IMR-90 (cell line): ENCODE measurements around the gene KNTC1. TPM values are rescaled to one million over a fixed set of nuclear protein-coding genes. Genes with fewer than 3 reads are reported as not detected.

Source experiments
- ATAC-seq: fragments of 200-7000 bp; cut with Tn5 transposase; 2 replicates; pipeline ENCODE4 v1.9.1; 2020; ENCODE audit warnings: low read depth, mild to moderate bottlenecking, moderate library complexity
- BruUV-seq: library from RNA; stranded (reverse); fragments of 400-500 nt; replicated peaks from 2 replicates; lab custom pipeline; 2021; lab: Mats Ljungman, UMichigan
- CTCF ChIA-PET: fragments of 300-600 bp; formaldehyde crosslinking; extraction: SDS; loops from one replicate; lab custom pipeline; 2021; ENCODE audit warnings: antibody characterized with exemption; lab: Yijun Ruan, JAX
- POLR2A ChIA-PET: fragments of 300-600 bp; sonication (Branson Sonifier 250); formaldehyde crosslinking; loops from one replicate; lab custom pipeline; 2022; ENCODE audit warnings: antibody characterized with exemption; ENCODE audit not compliant: unreplicated experiment; lab: Charles Lee
- DNase-seq: peaks from one replicate; pipeline ENCODE4 v3.0.0; 2013
- H2AFZ ChIP-seq: replicated peaks from 2 replicates; pipeline ENCODE3; 2013; ENCODE audit warnings: low read length, mild to moderate bottlenecking; ENCODE audit not compliant: poor library complexity
- H2AK5ac ChIP-seq: 2 replicates; pipeline ENCODE4 v1.6.1; 2013; ENCODE audit warnings: low read depth, low read length, inconsistent platforms
- H2AK9ac ChIP-seq: replicated peaks from 2 replicates; pipeline ENCODE3; 2013; ENCODE audit warnings: mild to moderate bottlenecking, low read depth, low read length, moderate library complexity; ENCODE audit not compliant: poor library complexity
- H2BK120ac ChIP-seq: 2 replicates; pipeline ENCODE4 v1.6.1; 2013; ENCODE audit warnings: low read depth, low read length, inconsistent platforms
- H2BK15ac ChIP-seq: 3 replicates; pipeline ENCODE4 v1.6.1; 2013; ENCODE audit warnings: low read depth, low read length, inconsistent platforms
- H2BK20ac ChIP-seq: 2 replicates; pipeline ENCODE4 v1.6.1; 2013; ENCODE audit warnings: low read depth, mild to moderate bottlenecking, inconsistent platforms, low read length, moderate library complexity
- H2BK5ac ChIP-seq: 2 replicates; pipeline ENCODE4 v1.6.1; 2013; ENCODE audit warnings: mild to moderate bottlenecking, low read depth, low read length, inconsistent platforms; ENCODE audit not compliant: poor library complexity, severe bottlenecking
- H3K14ac ChIP-seq: replicated peaks from 2 replicates; pipeline ENCODE4 v1.6.1; 2013; ENCODE audit warnings: low read depth, low read length, inconsistent platforms
- H3K18ac ChIP-seq: 2 replicates; pipeline ENCODE4 v1.6.1; 2013; ENCODE audit warnings: low read depth, low read length, control low read depth
- H3K23ac ChIP-seq: 2 replicates; pipeline ENCODE4 v1.6.1; 2013; ENCODE audit warnings: low read depth, low read length, inconsistent platforms
- H3K27ac ChIP-seq: 2 replicates; pipeline ENCODE4 v1.5.1; 2013; ENCODE audit warnings: mild to moderate bottlenecking, control low read depth, low read length; ENCODE audit not compliant: insufficient read depth
- H3K27me3 ChIP-seq: 2 replicates; pipeline ENCODE4 v1.6.1; 2013; ENCODE audit warnings: low read length; ENCODE audit not compliant: control insufficient read depth, insufficient read depth
- H3K36me3 ChIP-seq: 2 replicates; pipeline ENCODE4 v1.6.1; 2013; ENCODE audit warnings: low read length, mixed read lengths; ENCODE audit not compliant: control insufficient read depth, insufficient read depth
- H3K4ac ChIP-seq: 2 replicates; pipeline ENCODE4 v1.6.1; 2013; ENCODE audit warnings: low read depth, low read length, inconsistent platforms
- H3K4me1 ChIP-seq: 2 replicates; pipeline ENCODE4 v1.6.1; 2013; ENCODE audit warnings: low read length, mixed read lengths; ENCODE audit not compliant: control insufficient read depth, insufficient read depth
- H3K4me2 ChIP-seq: 2 replicates; pipeline ENCODE4 v1.6.1; 2013; ENCODE audit warnings: low read depth, mild to moderate bottlenecking, control low read depth, low read length, moderate library complexity
- H3K4me3 ChIP-seq: 2 replicates; pipeline ENCODE4 v1.5.1; 2013; ENCODE audit warnings: low read depth, mild to moderate bottlenecking, control low read depth, low read length, moderate library complexity; ENCODE audit not compliant: insufficient read depth
- H3K56ac ChIP-seq: 2 replicates; pipeline ENCODE4 v1.6.1; 2013; ENCODE audit warnings: low read length, inconsistent platforms; ENCODE audit not compliant: insufficient read depth; ENCODE audit errors: extremely low read depth
- H3K79me1 ChIP-seq, 2 experiments: 2 replicates each; pipeline ENCODE4 v1.6.1; 2013; ENCODE audit warnings: low read length in 2 of 2, inconsistent platforms in 1 of 2, low read depth in 1 of 2
- H3K9ac ChIP-seq: 2 replicates; pipeline ENCODE4 v1.6.1; 2013; ENCODE audit warnings: low read depth, low read length, control low read depth
- H3K9me1 ChIP-seq: 2 replicates; pipeline ENCODE4 v1.6.1; 2013; ENCODE audit warnings: low read length, inconsistent platforms; ENCODE audit not compliant: insufficient read depth
- H3K9me3 ChIP-seq: 2 replicates; pipeline ENCODE4 v1.6.1; 2013; ENCODE audit warnings: low read length; ENCODE audit not compliant: control insufficient read depth, insufficient read depth
- H4K20me1 ChIP-seq: 2 replicates; pipeline ENCODE4 v1.6.1; 2013; ENCODE audit warnings: low read length, inconsistent platforms; ENCODE audit not compliant: insufficient read depth
- H4K5ac ChIP-seq: 2 replicates; pipeline ENCODE4 v1.6.1; 2013; ENCODE audit warnings: mild to moderate bottlenecking, low read depth, low read length, control low read depth
- H4K8ac ChIP-seq, 2 experiments: 2 replicates each; pipeline ENCODE4 v1.6.1; 2013; ENCODE audit warnings: low read depth in 2 of 2, low read length in 2 of 2, control low read depth in 1 of 2, inconsistent platforms in 1 of 2
- H4K91ac ChIP-seq: 2 replicates; pipeline ENCODE4 v1.6.1; 2013; ENCODE audit warnings: low read depth, low read length, inconsistent platforms; ENCODE audit not compliant: insufficient read depth
- CHD1 ChIP-seq: IDR thresholded peaks from 2 replicates; pipeline ENCODE4 v1.6.1; 2012; ENCODE audit warnings: low read depth, low read length, improper control_type of control experiment
- MAFK ChIP-seq: IDR thresholded peaks from 2 replicates; pipeline ENCODE4 v1.6.1; 2012; ENCODE audit warnings: low read depth, low read length, improper control_type of control experiment
- NFE2L2 ChIP-seq: fragments of 150-350 bp; IDR thresholded peaks from 2 replicates; pipeline ENCODE4 v1.6.1; 2016; ENCODE audit warnings: low read depth, mild to moderate bottlenecking, low read length
- RAD21 ChIP-seq: IDR thresholded peaks from 2 replicates; pipeline ENCODE4 v1.6.1; 2012; ENCODE audit warnings: low read length, improper control_type of control experiment
- RCOR1 ChIP-seq: IDR thresholded peaks from 2 replicates; pipeline ENCODE4 v1.6.1; 2012; ENCODE audit warnings: mild to moderate bottlenecking, low read length, improper control_type of control experiment; ENCODE audit not compliant: insufficient replicate concordance
- WGBS, 2 experiments: methylation state at CpG; one replicate each; pipeline versions ENCODE4 v1.1.5 to v1.1.7; 2013; ENCODE audit warnings: missing lambda C conversion rate in 2 of 2; ENCODE audit not compliant: insufficient read length in 1 of 2; ENCODE audit errors: extremely low coverage in 2 of 2; 5-methylcytosine and 5-hydroxymethylcytosine counted together
- dilution Hi-C: fragments of 300-500 bp; cut with HindIII; formaldehyde crosslinking; loops from one replicate; pipeline ENCODE4 v1.14.3; 2018; ENCODE audit warnings: low sequenced_read_pairs; ENCODE audit not compliant: unreplicated experiment
- in situ Hi-C: fragments of 300-500 bp; cut with MboI; formaldehyde crosslinking; loops from 3 replicates; pipeline ENCODE4 v1.14.3; 2019; ENCODE audit warnings: low sequenced_read_pairs, inconsistent platforms, mixed read lengths
- intact Hi-C: fragments of 100-400 bp; cut with micrococcal nuclease; formaldehyde crosslinking; loops from 2 replicates; pipeline ENCODE4 v1.10.0; 2022
- polyA plus RNA-seq, 3 experiments: library from polyadenylated mRNA; depleted of rRNA; stranded (reverse); fragments of >200 nt; gene quantifications; 2 replicates each; pipeline ENCODE4 v1.2.3, GENCODE V29; 2012; ENCODE audit warnings: low replicate concordance in 1 of 3
- total RNA-seq: library from RNA; depleted of rRNA; stranded (reverse); fragments of >200 nt; gene quantifications from 2 replicates; pipeline ENCODE4 v1.2.3, GENCODE V29; 2012
- TF ChIP-seq, protein P1 (sequence below): fragments of 150-350 bp; IDR thresholded peaks from 2 replicates; pipeline ENCODE4 v1.6.1; 2017; ENCODE audit warnings: mild to moderate bottlenecking, antibody characterized with exemption, low read length, low read depth

Gene KNTC1
- total and polyA plus RNA-seq, 2 of the 4 experiments (the other 2 are of a cell fraction), result 16.6 to 23.7 TPM

- Histone ChIP-seq H2BK20ac (no peak overlapping the region), H3K27me3 (no peaks in the 10 kb centered on the region), H2AK9ac (peak overlapping the region; percentile 40), H2BK15ac (no peak overlapping the region), H2BK5ac (no peak overlapping the region), H4K8ac (no peak overlapping the region), H3K56ac (no peak overlapping the region), H3K4ac (no peak overlapping the region), H2BK120ac (no peak overlapping the region), H3K23ac (peak overlapping the region; percentile 31; the same call in 1 of the 2 replicates), H3K4me1 (no peaks in the 10 kb centered on the region), H3K36me3 (peaks cover 62% of the 10 kb centered on the region), H3K9me1 (0 out of 2 replicates have a peak, but pooled peaks cover 2% of the 10 kb centered on the region), H3K4me2 (no peak overlapping the region), H3K9me3 (no peaks in the 10 kb centered on the region), H4K20me1 (peaks cover 51% of the 10 kb centered on the region), H3K4me3 (no peak overlapping the region), H3K27ac (no peak overlapping the region), H2AFZ (no peak overlapping the region), H3K14ac (no peak overlapping the region), H2AK5ac (no peak overlapping the region), H3K79me1 (peaks cover 14 to 24% of the 10 kb centered on the region in 2 experiments; a peak in 3 of 4 replicates), H4K91ac (no peak overlapping the region), H3K9ac (no peak overlapping the region), H3K18ac (no peak overlapping the region), H4K5ac (no peak overlapping the region)
- WGBS, 2 experiments, result no CpG with 5 or more reads among the region's 5 CpGs
- ATAC-seq (no peak), DNase-seq (no peak)
- ChIA-PET CTCF (no interaction called here), POLR2A (no interaction called here)
- BruUV-seq, result no TSS peak
- intact Hi-C loops, result no loop called here
- in situ Hi-C loops, result no loop called here
- dilution Hi-C loops, result no loop called here
- TF ChIP-seq NFE2L2, result no peak
- TF ChIP-seq MAFK, result 0 out of 2 replicates have a peak, but pooled peaks have one; percentile 19
- TF ChIP-seq RAD21, result no peak
- no peak for TF ChIP-seq RCOR1
- TF ChIP-seq, protein P1, sequence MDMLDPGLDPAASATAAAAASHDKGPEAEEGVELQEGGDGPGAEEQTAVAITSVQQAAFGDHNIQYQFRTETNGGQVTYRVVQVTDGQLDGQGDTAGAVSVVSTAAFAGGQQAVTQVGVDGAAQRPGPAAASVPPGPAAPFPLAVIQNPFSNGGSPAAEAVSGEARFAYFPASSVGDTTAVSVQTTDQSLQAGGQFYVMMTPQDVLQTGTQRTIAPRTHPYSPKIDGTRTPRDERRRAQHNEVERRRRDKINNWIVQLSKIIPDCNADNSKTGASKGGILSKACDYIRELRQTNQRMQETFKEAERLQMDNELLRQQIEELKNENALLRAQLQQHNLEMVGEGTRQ, result no peak
- no peak for TF ChIP-seq CHD1
Measured at GRCh38 chr12:122506393-122506938, 20.6 kb upstream of the KNTC1 start.
